HAP-1 (cell line): Measurements from ENCODE around the gene ITGA4.

ENCODE experiments used
- DNase-seq, 2 experiments: peaks; one replicate each; pipeline ENCODE4 v3.0.0-alpha.2; 2016 to 2020; ENCODE audit warnings: low spot score in 2 of 2
- H3K27me3 ChIP-seq: fragments of 250-450 bp; sonication (Bioruptor Pico); 2 replicates; pipeline ENCODE4 v1.5.1; 2020; ENCODE audit warnings: low read depth, mild to moderate bottlenecking, moderate library complexity
- H3K36me3 ChIP-seq: fragments of 250-450 bp; sonication (Bioruptor Pico); replicated peaks from 2 replicates; pipeline ENCODE4 v1.5.1; 2020; ENCODE audit warnings: mild to moderate bottlenecking
- H3K4me1 ChIP-seq: fragments of 250-450 bp; sonication (Bioruptor Pico); 2 replicates; pipeline ENCODE4 v1.5.1; 2020; ENCODE audit warnings: mild to moderate bottlenecking
- H3K4me3 ChIP-seq: fragments of 250-450 bp; sonication (Bioruptor Pico); 2 replicates; pipeline ENCODE4 v1.5.1; 2020; ENCODE audit warnings: mild to moderate bottlenecking, moderate library complexity
- H3K9me3 ChIP-seq: fragments of 250-450 bp; sonication (Bioruptor Pico); 2 replicates; pipeline ENCODE4 v1.5.1; 2020; ENCODE audit warnings: mild to moderate bottlenecking, moderate library complexity
- in situ Hi-C: fragments of 300-500 bp; cut with MboI; formaldehyde crosslinking; loops from 3 replicates; pipeline ENCODE4 v1.14.3; 2020; ENCODE audit warnings: low sequenced_read_pairs, inconsistent platforms, mixed read lengths

ITGA4 gene

DNA sequence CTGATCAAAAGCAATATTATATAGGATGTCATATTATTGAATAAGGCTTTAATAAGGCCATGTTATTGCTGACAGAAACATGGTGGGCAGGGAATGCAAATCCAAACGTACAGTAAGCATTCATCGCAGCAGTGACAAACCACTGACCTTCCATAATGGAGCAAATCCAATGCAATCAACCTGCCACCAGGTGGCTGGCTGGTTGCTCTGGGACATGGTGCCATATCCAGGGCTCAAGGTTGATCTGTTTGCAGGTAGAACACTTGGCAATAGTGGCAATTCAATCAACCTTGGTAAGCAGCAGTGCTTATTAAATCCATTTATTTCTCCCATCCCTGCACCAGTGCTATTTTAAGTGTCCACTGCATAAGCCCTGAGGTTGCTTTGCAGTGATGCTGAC, 124.3 kb downstream of the ITGA4 start:
- no peak for DNase-seq
- in situ Hi-C loops, result no loop called here
- H3K4me3 ChIP-seq, result no peak overlapping the region
- peaks cover 3% of the 10 kb centered on the region; the same call in 1 of the 2 replicates for H3K4me1 ChIP-seq
- peaks cover 3% of the 10 kb centered on the region; the same call in 1 of the 2 replicates for H3K27me3 ChIP-seq
- no peaks in the 10 kb centered on the region for H3K9me3 ChIP-seq
- H3K36me3 ChIP-seq, result no peaks in the 10 kb centered on the region

DNA sequence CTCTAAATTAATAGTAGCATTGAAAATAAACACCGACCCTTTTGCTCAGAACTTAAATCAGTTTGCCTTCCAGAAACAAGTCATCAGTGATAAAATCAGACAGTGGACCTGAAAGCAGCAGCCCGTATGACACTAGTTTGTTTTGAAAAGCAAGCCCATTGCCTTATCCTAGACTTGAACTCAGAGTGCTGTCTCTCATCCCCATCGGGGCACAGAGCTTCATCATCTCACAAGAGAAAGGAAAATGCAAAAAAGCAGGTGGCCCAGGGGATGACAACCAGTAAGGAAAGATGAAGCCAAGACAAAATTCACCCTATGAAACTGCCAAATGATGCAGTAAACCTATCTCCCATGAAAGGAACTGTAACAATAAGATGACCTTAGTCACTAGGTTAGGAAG, 128.5 kb downstream of the ITGA4 start:
- Histone ChIP-seq H3K4me3 (no peak overlapping the region), H3K36me3 (no peaks in the 10 kb centered on the region), H3K4me1 (peaks cover 10% of the 10 kb centered on the region), H3K9me3 (no peaks in the 10 kb centered on the region), H3K27me3 (no peaks in the 10 kb centered on the region; the same call in none of the 2 replicates)
- in situ Hi-C loops, result no loop called here
- DNase-seq, result no peak
